Astrocyte of the cerebellum (primary cell): ENCODE results near the gene ALKBH3.

Source experiments
- DNase-seq: peaks from one replicate; pipeline ENCODE4 v3.0.0-alpha.2; 2011; ENCODE audit warnings: low read depth
- H3K4me3 ChIP-seq: 2 replicates; pipeline ENCODE4 v1.5.1; 2011; ENCODE audit warnings: mild to moderate bottlenecking, low read depth, low read length, moderate library complexity
- CTCF ChIP-seq: IDR thresholded peaks from 2 replicates; pipeline ENCODE4 v1.5.1; 2012; ENCODE audit warnings: low read length, low read depth, moderate library complexity, mild to moderate bottlenecking; ENCODE audit errors: missing control alignments
- in situ Hi-C: cut with HindIII; loops from 2 replicates; pipeline ENCODE4 v1.10.0; 2017; ENCODE audit warnings: low sequenced_read_pairs

ALKBH3 gene

GRCh38 chr11:43948341-43949225 lies 68.0 kb downstream of the ALKBH3 start:
- no peak for DNase-seq
- in situ Hi-C loops = no loop called here
- no peak overlapping the region for H3K4me3 ChIP-seq
- no peak for TF ChIP-seq CTCF

GRCh38 chr11:43950311-43950855 lies 69.8 kb downstream of the ALKBH3 start:
- no peak for DNase-seq
- in situ Hi-C loops = no loop called here
- no peak for TF ChIP-seq CTCF
- H3K4me3 ChIP-seq = no peak overlapping the region

- H3K4me3 ChIP-seq = no peak overlapping the region
- no peak for TF ChIP-seq CTCF
- no peak for DNase-seq
- in situ Hi-C loops = no loop called here
Measured at GRCh38 chr11:43951231-43951630, 70.6 kb downstream of the ALKBH3 start.

GRCh38 chr11:43952020-43952400 lies 71.4 kb downstream of the ALKBH3 start:
- in situ Hi-C loops = no loop called here
- no peak for DNase-seq
- no peak for TF ChIP-seq CTCF
- no peak overlapping the region for H3K4me3 ChIP-seq

- TF ChIP-seq CTCF = no peak
- no peak for DNase-seq
- in situ Hi-C loops = no loop called here
- no peak overlapping the region for H3K4me3 ChIP-seq
Measured at GRCh38 chr11:43952401-43953342, 72.0 kb downstream of the ALKBH3 start.

GRCh38 chr11:43953521-43953920 lies 72.9 kb downstream of the ALKBH3 start:
- in situ Hi-C loops = no loop called here
- no peak for TF ChIP-seq CTCF
- no peak overlapping the region for H3K4me3 ChIP-seq
- no peak for DNase-seq
